22Rv1 (cell line): ENCODE data around the gene DOCK11.

Experiments used
- H3K27ac ChIP-seq: fragments of 450-650 bp; 2 replicates; pipeline ENCODE4 v1.5.1; 2017
- CTCF ChIP-seq: fragments of 450-650 bp; IDR thresholded peaks from 2 replicates; pipeline ENCODE4 v1.5.1; 2017; ENCODE audit warnings: mild to moderate bottlenecking
- ZFX ChIP-seq: fragments of 450-650 bp; IDR thresholded peaks from 2 replicates; pipeline ENCODE4 v1.6.1; 2017; ENCODE audit warnings: antibody characterized with exemption, borderline replicate concordance

The DOCK11 gene

GRCh38 chrX:118525174-118525730 lies 29.6 kb downstream of the DOCK11 start:
- H3K27ac ChIP-seq: no peak overlapping the region
- TF ChIP-seq CTCF (no peak), ZFX (no peak)

- TF ChIP-seq ZFX (no peak), CTCF (no peak)
- H3K27ac ChIP-seq: no peak overlapping the region
Observed at GRCh38 chrX:118526149-118526548, 30.5 kb downstream of the DOCK11 start.

GRCh38 chrX:118528071-118528737 lies 32.6 kb downstream of the DOCK11 start:
- H3K27ac ChIP-seq: no peak overlapping the region
- TF ChIP-seq CTCF (no peak), ZFX (no peak)

DNA sequence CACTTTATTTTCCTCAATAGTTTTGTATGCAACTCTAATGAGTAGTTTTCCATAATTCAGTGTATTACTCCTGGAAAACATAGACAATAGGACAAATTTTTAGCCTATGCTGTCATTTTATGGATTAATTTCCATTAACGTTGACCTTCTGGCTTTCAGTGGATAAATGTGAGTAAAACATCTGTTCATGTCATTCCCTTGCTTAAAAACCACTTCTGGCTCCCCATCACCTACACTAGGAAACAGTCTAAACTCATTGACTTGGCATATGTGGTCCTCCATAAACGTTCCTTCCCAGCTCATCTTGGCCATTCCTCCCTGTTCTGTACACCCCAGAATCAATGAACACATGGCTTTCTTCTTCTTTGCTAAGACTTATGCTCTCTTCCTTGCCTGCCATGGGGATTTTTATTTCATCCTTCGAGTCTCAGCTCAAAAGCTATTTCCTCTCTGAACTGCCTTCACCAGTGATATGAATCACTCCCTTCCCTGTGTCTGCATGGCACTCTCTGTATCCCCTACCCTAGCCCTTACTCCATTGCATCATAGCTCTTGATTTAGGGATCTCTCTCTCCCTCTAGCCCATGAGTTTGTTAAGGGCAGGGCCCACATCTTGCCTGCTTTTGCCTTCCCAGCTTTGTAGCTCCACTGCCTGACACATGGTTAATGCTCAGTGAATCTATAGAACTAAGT lies 34.8 kb downstream of the DOCK11 start:
- no peak for TF ChIP-seq CTCF
- no peak for TF ChIP-seq ZFX

DNA sequence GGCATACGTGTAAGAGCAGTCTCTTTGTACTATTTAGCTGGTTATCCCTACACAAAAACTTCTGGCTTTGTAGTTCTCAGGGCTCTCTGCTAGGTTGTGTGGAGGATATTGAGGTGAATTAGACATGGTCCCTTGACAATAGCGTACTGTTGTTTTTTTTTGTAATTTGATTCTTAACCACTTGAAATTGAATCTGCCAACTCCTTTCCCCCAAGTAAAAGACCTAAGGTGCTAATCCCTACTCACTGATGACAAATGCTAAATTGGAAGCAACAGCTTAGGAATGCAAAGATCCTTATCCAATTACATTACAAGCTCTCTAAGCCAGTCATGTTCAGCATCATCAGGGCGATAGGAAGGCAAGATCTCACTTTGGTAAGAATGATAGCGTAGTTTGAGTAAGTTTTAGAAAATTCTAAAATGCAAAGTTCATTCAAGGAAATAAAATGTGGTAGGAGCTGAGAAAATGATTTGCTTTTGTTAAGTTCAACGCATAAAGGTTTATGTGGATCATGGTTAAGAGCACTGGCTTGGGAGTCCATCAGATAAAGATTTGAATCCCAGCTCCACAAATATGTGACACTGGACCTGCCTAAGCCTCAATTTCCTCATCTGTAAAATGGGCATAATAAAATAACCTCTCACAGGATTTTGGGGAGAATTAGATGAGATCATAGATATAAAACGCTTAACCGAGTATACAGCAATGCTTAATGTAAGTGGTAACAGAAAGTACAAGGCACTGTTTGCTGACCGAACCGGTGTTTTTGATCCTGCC lies 39.3 kb downstream of the DOCK11 start:
- no peak for TF ChIP-seq CTCF
- no peak for TF ChIP-seq ZFX
- H3K27ac ChIP-seq: no peak overlapping the region

More for the DNA sequence above, 34.8 kb downstream of the DOCK11 start:
- no peak overlapping the region for H3K27ac ChIP-seq

DNA sequence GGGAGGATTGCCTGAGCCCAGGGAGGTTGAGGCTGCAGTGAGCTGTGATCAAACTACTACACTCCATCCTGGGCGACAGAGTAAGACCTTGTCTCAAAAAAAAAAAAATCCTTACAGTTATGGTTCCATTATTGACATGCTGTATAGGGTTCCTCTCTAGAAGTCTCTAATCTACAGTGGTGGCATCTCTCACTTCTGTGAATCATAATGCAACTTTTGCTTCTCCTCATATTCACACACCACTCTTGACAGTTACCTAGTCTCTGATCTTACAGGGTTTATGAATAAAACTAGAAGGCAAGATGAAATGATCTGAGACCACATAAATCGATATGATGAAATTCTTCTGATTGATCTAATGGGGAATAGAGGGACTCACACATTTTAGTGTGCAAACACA lies 40.6 kb downstream of the DOCK11 start:
- TF ChIP-seq CTCF: no peak
- no peak for TF ChIP-seq ZFX
- H3K27ac ChIP-seq: no peak overlapping the region
